DMS79 treated with DMSO at 0.1 percent for 48 hours (cell line): ENCODE results near the gene HNRNPC.
"Not testable (repeated sequence)": the region's sequence is repeated elsewhere in the genome, so short reads cannot be mapped to it uniquely, and the experiment has no call there.

Source experiments
- DNase-seq: peaks from one replicate; lab custom pipeline; 2025; lab: John Stamatoyannopoulos, UW

Gene HNRNPC

DNA sequence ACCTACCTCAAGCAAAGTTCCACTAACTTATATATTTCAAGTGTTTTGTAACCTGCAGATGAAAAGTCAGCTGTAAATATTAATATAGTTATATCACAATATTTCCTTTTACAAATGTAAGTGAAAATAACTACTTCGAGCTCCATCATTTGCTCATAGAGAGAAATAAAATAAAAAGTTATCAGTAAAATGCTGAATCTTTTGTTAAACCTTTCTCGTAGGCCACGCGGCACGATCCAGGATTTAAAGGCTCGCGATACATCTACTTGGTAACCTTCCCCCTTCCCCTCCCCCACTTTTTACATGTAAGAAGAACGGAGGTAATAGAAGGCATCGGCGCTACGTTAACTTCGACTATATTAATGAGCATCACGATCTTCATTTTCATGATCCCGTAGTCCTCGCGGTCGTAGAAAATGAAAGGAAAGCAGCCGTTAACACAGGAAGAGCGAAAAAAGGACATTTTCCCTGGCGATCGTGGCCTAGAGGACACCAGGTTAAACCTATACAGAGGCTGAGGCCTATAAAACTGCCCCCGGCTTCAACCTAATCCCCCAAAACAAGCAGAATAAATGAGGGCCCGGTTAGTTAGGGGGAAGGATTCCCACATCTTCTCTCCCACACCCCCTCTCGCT, 508 bp downstream of the HNRNPC start:
- DNase-seq: peak; percentile 57

DNA sequence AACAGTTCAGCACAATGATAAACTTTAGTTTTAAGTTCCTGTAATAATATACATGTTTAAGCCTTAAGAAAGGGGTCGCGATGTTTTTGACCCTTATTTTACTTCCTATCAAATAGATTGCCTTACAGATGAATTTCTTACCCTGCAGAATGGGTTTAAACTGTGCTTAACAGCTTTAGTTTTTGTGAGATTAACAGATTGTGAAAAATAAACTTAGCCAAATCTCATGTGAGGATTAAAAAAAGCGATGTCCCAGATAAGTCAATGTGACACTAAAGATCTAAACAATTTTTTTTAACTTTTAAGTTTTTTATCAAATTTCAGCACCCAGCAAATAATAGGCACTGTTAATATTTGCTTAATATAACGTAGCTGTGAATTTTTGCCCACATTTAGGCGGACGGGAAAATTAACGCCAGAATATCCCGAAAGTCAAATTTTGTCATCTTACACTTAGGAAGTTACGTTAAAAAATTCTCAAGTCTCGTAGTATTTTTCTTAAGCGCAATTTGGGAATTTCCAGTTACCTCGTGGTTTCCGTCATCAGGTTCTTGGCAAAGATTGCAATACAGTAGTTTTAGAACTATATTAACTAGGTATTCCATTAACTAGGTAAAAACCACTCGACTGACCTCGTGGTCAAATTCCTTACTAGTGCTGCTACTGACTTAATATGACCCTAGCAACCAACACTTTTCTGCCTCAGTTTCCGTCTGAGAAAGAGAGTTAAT, 1.2 kb downstream of the HNRNPC start:
- DNase-seq: no peak

DNA sequence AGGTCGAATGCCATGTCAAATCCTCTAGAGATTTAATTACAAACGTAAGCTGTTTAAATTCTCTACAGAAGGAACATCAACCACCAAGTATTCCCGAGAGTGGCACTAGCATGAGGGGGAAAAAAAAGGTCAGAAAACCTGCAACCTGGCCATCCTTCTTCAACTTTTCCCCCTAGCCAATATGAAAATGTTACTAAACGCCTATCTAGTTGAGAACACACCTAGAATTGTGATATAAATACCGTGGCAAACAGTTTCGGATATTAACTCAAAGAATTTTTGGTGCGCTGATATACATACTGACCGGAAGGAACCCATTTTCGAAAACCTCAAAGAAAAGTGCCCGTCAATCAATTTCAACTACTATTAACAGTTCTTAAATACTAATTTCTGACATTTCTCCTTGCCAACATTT, 1.8 kb downstream of the HNRNPC start:
- no peak for DNase-seq

DNA sequence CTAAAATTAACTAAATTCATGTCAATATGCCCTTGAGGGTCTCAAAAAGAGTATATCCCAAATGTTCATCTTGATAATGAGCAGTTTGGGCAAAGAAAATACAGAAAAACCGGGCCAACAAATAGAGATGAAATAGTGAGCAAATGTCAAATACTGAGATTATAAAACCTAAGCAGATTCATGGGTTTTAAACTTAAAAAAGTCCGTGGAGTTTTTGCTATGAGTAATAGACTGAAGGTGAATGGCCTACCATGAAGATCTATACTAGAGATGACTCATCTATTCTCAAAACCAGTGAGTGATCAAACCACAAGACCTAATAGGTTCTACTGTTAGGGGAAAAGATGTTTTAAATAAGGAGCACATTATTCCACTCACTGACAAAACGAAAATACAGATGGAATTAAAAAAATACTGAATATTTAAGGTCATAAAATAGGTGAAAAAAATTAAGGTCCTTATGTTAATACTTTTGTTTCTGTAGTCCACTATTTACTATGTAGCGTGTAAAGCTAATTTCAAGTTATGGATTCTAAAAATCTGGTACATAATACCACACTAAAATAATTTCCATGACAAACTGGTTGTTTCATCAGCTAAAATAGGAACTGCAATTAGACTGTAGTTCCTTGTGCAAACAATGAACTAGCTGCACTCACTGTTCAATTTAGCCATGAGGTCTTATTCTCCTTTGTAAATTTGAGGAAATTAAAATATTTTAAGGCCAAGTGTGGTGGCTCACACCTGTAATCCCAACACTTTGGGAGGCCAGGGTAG, 5.0 kb downstream of the HNRNPC start:
- no peak for DNase-seq

DNA sequence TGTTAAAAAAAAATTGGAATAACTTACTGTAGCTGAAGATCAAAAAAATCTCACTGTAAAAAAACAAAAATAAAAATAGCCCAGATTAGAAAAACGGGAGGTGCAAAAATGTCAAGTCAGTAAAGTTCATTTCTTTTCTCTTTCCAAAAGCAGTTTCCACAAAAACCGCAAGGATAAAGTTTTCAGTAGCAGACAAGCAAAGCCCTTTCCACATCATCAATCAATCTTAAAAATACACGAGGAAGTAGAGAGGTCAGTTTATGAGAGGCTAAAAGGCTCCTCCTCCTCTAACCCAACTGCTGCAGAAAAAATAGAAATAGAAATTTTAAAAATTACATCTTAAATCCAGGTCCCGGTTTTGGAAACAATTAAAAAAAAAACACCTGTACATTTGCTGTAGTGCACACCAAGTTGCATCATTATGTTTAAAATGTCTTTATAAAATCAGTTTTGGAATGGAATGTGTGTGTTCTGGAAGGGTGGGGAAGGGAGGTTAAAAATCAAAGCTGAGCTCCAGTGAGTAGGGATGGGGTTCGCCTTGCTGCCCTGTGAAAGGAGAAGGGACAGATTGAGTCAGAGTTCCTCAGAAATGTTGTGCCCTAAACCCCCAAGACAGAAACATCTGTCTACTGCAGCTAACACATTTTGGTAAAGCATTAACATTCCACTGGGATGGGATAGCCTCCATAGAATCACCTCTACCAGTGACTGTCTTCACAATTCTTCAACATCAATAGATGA, 5.8 kb downstream of the HNRNPC start:
- DNase-seq: no peak

DNA sequence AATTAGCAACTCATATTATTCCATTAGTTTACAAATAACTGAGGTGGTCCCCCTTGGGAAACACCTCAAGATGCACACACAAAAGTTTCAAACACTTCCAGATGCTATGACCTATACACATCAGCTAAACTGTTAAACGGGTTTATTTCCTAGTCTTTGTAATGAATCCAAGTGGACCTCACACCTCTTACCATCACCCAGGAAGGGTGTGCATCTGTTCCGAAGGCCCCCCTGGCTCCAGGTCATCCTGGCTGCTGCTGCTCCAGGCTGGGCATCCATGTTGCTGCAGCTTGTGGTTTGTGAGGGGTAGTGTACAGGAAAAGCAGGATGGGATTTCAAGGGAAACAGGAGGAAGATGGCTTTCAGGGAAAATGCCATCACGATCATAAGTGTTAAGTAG, 6.8 kb downstream of the HNRNPC start:
- DNase-seq: no peak

DNA sequence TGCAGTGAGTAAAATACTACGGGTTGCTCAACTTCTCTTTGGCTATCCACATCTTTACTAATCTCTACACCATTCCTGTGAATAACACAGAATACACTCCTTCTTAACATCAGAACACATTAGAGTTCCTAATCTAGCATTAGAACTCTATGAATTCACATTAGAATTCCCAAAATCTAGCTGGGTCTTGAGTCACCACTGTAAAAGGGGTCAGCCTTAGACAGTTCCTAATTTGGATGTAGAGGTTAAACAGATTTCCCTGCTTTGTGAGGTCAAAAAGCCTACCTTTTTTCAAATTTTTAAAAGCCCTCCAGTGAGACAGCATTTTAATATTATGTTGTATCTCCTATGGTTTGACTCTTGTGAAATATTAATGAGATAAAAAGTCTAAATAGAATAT, 7.4 kb downstream of the HNRNPC start:
- no peak for DNase-seq

DNA sequence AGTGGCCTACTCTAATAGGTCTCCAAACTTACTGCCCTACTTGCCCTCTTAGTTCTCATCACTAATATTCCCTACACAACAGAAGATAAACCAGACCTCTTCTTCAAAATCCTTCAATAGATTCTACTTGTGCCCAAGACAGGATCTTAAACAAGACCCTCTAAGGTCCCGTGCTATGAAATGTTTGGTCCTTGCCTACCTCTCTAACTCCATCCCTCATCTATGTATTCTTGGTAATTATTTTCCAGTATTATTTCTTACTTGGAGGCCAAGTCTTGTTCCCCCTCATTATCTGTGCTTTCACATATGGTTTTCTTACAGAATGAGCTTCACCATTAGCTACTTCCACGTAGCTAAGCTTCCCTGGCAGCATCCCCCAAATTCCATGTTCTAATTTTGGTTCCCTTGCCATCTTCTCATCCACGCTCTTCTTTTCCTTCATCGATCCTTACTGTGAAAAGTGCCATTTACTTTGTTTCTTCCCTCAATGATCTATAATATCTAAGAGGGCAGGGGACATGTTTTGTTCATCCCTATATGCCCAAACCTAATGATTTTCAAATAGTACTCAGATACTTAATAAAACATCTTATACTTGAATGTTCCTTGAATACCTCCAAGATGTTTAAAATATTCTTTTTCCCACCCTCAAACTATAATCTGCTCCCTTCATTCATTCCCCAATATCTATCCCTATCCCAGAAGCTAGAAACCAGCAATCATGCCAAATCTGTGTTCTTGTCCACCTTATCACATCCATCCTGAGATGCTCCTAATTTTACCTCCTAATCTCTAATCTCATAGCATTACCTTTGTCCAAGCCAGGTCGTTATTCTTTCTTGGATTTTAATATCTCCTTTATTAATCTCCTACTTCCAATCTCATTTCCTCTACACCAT, 10.1 kb downstream of the HNRNPC start:
- DNase-seq: no peak

DNA sequence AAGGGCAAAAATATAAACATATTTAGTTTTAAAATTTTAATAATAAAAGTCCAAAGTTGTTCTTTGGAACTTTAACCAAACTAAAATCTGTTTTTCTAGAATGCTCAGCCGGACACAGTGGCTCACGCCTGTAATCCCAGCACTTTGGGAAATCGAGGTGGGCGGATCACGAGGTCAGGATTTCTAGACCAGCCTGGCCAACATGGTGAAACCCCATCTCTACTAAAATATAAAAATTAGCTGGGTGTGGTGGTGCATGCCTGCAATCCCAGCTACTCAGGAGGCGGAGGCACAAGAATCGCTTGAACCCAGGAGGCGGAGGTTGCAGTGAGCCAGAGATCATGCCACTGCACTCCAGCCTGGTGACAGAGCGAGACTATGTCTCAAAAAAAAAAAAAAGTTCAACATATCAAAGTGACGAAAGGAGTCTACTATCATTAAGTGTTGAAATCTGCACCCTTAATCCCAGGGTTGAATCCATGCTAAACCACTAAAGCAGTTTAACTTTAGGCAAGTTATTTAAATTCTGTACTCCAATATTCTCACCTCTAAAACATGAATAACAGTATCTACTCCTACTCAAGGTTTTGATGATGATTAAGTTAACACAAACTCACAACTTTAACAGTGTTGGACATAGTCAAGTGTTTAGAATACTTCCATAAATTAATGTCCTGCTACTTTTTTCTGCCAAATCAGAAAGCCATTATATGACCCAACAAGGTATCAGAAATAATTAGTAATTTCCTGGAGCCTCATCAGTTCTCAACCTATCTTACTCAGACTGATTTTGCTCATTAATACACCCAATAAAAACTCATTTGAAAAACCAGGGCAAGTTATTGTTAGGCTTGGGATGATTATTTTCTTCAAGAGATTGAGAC, 11.0 kb downstream of the HNRNPC start:
- DNase-seq: no peak

DNA sequence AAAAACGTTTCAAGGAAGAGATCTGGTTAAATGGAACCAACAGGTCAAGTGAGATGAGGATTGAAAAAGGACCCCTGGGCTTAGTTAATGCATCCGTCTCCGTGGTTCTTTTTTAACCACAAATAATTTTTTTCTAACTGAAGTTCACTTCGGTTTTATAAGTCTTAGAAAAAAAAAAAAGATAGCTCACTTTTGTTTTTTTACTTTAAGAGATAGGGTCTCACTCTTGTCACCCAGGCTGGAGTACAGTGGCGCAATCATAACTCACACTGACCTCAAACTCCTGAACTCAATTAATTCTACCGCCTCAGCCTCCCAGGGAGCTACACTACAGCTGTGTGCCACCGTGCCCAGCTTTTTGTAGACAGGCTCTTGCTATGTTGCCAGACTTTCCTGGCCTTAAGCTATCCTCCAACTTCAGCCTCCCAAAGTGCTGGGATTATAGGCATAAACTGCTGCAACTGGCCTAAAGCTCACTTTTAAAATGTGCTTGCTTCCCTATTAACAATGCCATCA, 11.8 kb downstream of the HNRNPC start:
- DNase-seq: no peak

DNA sequence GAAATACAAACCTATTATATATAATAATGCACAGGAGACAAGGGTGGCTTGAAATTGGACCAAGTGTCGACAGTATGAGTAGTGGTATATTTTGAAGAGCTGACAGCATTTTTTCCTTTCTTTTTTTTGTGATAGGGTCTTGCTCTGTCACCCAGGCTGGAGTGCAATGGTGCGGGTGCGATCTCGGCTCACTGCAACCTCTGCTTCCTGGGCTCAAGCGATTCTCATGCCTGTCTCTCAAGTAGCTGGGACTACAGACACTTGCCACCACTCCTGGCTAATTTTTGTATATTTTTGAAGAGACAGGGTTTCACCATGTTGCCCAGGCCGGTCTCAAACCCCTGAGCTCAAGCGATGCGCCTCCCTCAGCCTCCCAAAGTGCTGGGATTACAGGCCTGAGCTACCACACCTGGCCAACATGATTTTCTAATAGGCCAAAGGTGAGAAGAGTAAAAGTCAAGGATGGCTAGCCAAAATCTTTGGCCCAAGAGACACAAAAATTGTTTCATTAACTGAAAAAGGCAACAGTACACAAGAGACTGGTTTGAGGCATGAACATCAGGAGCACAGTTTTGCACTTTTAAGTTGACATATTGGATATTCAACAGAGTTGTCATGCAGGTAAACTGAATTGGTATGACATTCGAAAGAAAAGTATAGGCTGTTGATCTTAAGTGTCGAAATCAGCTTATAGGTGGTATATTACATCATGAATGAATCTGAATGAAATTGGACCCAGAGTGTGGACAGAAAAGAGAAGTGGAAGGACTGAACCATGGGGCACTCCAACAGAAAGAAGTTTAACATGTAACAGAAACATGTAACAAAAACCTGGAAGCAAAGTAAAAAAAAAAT, 12.5 kb downstream of the HNRNPC start:
- no peak for DNase-seq

DNA sequence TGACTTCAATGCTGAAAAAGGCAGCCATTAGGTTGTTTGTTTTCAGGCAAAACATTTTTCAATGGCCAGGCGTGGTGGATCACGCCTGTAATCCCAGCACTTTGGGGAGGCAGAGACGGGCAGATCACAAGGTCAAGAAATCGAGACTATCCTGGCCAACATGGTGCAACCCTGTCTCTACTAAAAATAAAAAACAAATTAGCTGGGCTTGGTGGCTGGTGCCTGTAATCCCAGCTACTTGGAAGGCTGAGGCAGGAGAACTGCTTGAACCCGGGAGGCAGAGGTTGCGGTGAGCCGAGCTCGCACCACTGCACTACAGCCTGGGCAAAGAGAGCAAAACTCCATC, 13.2 kb downstream of the HNRNPC start:
- not testable (repeated sequence) for DNase-seq

DNA sequence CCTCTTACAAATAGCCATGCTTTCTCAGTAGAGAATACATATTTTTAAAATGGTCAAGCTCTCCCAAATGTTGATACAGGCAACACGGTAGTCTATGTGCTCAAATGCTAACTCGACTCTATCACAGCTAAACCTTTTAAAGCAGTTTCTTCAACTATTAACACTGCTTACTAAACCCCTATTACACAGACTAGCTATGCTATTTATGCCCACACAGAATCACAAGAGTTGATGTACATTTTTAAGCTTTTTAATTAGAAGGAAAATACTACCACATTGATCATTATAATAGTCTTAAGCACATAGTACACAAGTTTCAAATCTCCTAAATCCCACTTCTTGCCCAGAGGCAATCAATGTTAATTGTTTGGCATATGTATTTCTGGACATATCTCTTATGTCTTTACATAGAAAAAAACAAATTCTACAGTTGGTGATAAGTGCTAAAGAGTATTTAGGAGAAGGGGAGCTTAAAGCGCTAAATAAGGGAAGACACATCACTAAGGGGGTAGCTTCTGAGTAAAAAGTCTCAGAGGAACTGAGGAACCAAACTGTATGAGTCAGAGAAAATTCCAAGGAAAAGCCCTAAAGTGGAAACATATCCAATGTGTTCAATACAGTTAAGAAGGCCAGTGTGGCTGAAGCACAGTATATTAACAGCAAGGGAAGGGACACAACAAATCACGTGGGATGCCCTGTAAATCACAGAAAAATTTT, 13.7 kb downstream of the HNRNPC start:
- no peak for DNase-seq

DNA sequence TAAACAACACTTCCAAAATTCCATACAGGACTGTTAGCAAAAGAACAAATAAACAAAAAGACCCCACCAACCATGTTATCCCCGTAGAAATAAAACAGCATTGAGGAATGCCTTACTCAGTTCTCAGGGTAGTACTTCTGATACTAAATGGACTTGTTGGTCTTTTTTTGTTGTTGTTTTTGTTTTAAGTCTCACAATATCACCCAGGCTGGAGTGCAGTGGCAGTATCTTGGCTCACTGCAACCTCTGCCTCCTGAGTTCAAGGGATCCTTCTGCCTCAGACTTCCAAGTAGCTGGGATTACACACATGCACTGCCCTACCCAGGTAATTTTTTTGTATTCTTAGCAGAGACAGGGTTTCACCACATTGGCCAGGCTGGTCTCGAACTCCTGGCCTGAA, 17.1 kb downstream of the HNRNPC start:
- no peak for DNase-seq

DNA sequence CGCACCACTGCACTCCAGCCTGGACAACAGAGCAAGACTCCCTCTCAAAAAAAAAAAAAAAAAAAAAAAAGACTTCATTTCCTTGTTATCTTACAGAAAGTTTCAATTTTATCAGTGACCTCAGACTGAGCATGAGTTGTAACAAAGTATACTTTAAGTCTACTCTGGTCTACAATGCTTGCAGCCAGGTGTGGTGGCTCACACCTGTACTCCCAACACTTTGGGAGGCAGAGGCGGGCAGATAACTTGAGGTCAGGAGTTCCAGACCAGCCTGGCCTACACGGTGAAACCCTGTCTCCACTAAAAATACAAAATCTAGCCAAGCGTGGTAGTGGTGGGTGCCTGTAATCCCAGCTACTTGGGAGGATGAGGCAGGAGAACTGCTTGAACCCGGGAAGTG, 18.0 kb downstream of the HNRNPC start:
- DNase-seq: no peak

DNA sequence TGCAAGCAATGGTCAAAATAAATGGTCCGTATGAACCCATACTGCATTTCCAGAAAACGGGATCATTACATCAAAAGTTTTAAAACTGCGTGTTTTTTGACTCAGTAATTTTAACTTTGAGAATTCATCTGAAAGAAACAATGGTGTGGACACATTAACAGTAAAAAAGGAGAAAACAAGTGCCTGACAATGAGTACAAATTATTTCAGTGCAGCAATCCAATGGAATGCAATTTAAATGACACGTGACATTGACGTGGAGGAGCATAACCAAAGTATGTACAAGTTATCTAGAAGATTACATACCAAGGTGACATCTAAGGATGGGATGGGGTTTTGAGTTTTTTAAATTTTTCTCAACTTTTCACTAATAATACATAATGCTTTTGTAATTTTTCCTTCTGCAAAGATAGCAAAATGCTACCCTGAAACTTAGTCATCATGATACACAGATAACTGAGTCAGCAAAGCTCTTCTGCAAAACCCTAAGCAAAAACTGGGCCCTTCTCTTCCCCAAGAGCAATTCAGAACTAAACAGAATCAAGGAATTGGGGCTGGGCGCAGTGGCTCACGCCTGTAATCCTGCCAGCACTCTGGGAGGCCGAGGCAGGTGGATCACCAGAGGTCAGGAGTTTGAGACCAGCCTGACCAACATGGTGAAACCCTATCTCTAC, 20.4 kb downstream of the HNRNPC start:
- no peak for DNase-seq

DNA sequence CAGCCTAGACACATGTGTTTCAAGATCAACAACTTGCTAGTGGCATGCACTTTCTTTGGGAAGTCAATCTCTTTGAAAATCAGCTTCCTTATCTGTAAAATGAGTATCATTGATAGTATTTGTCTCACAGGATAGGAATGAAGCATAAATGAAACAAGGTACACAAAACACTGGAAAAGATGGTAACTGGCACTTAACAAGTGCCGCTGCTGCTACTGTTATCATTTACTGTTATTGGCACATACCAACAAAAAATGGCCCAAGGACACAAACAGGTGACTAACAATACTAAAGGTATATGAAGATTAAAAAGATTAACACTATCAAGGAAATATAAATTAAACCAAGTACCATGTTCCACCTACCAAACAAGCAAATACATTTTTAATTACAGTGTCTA, 20.9 kb downstream of the HNRNPC start:
- no peak for DNase-seq

DNA sequence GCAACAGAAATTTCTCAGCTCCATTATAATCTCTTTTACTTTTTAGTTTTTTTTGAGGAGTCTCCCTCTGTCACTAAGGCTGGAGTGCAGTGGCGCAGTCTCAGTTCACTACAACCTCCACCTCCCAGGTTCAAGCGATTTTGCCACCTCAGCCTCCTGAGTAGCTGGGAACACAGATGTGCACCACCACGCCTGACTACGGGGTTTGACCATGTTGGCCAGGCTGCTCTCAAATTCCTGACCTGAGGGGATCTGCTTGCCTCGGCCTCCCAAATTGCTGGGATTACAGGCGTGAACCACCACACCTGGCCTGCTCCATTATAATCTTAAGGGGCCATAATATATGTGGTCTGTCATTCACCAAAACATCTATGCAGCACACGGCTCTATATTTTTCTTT, 23.4 kb downstream of the HNRNPC start:
- no peak for DNase-seq
